Kidney (tissue), 14 donors: Measurements from ENCODE around the gene NEK7. TPM values are rescaled to one million over a fixed set of nuclear protein-coding genes. Genes with fewer than 3 reads are reported as not detected.
"Not testable (repeated sequence)": the region's sequence is repeated elsewhere in the genome, so short reads cannot be mapped to it uniquely, and the experiment has no call there.

ENCODE experiments used
- DNase-seq, 5 donors: peaks; one replicate each; pipeline ENCODE4 v3.0.0-alpha.2; 2013 to 2020
- FAIRE-seq: peaks from 2 replicates; lab custom pipeline; 2012; peaks lifted over from hg19 to GRCh38; lab: Jason Lieb, UNC
- H3K27ac ChIP-seq, 2 donors: one replicate each; pipeline ENCODE4 v1.7.0; 2013; ENCODE audit warnings: low read depth in 2 of 2, low read length in 2 of 2, inconsistent platforms in 1 of 2
- H3K27me3 ChIP-seq: one replicate; pipeline ENCODE4 v1.7.1; 2013; ENCODE audit warnings: low read length, inconsistent platforms; ENCODE audit not compliant: control insufficient read depth, insufficient read depth
- H3K36me3 ChIP-seq, 3 donors: one replicate each; pipeline versions ENCODE4 v1.7.0 to v1.7.1; 2013; ENCODE audit warnings: low read length in 3 of 3, control low read depth in 1 of 3, inconsistent platforms in 1 of 3; ENCODE audit not compliant: insufficient read depth in 3 of 3, control insufficient read depth in 2 of 3
- H3K4me1 ChIP-seq, 3 donors: one replicate each; pipeline versions ENCODE4 v1.7.0 to v1.7.1; 2013; ENCODE audit warnings: low read length in 3 of 3, inconsistent platforms in 1 of 3, low read depth in 1 of 3; ENCODE audit not compliant: control insufficient read depth in 2 of 3, insufficient read depth in 2 of 3
- H3K4me3 ChIP-seq, 3 donors: one replicate each; pipeline versions ENCODE4 v1.7.0 to v1.8.1; 2013; ENCODE audit warnings: low read length in 3 of 3, control low read depth in 1 of 3, inconsistent platforms in 1 of 3
- H3K9ac ChIP-seq, 3 donors: one replicate each; pipeline versions ENCODE4 v1.7.0 to v1.7.1; 2013; ENCODE audit warnings: low read length in 3 of 3, control low read depth in 1 of 3, inconsistent platforms in 1 of 3
- H3K9me3 ChIP-seq, 3 donors: one replicate each; pipeline versions ENCODE4 v1.7.0 to v1.7.1; 2013; ENCODE audit warnings: low read length in 3 of 3, control low read depth in 1 of 3, inconsistent platforms in 1 of 3; ENCODE audit not compliant: control insufficient read depth in 2 of 3, insufficient read depth in 1 of 3
- intact Hi-C: fragments of 100-400 bp; cut with DNase I; formaldehyde crosslinking; loops from one replicate; pipeline ENCODE4 v1.11.1; 2022
- polyA plus RNA-seq: library from polyadenylated mRNA; stranded (reverse); fragments of 350-450 nt; fragmentation: Illumina TruSeq; extraction: RNeasy Lipid Tissue Mini Kit (QIAGEN cat#74804); gene quantifications from one replicate; pipeline ENCODE4 v1.2.3, GENCODE V29; 2014; ENCODE audit warnings: low read depth, low replicate concordance; ENCODE audit not compliant: insufficient read depth
- total RNA-seq: library from RNA; stranded (reverse); fragmentation: NEBNext Ultra II Directional; extraction: Animal tissue kit (Norgen Biotek cat#: 25700); gene quantifications from one replicate; pipeline ENCODE4 v1.2.1, GENCODE V29; 2021
- TF ChIP-seq, protein P1 (sequence below): IDR thresholded peaks from 3 replicates; pipeline ENCODE4 v1.5.1; 2012; ENCODE audit warnings: mild to moderate bottlenecking, moderate library complexity, borderline replicate concordance; ENCODE audit not compliant: insufficient read depth; ENCODE audit errors: extremely low read depth
- donor health status: control.
- donor health status: control.
- donor health status: control.
- donor health status: control.
- donor health status: control.
- donor health status: DM: yes; HTN: yes; CAD: no.
- donor health status: Normal renal cell carcinoma (clear cell type).

Gene NEK7
- total and polyA plus RNA-seq, 2 donors from 2014 or later: 17.3 to 65.5 TPM

- intact Hi-C loops: no loop called here
- H3K27me3 ChIP-seq: no peaks in the 10 kb centered on the region
- H3K4me1 ChIP-seq: no peaks in the 10 kb centered on the region
- DNase-seq (no peak), FAIRE-seq (no peak)
- no peak overlapping the region for H3K4me3 ChIP-seq
- no peak overlapping the region for H3K27ac ChIP-seq
- no peaks in the 10 kb centered on the region for H3K36me3 ChIP-seq
- H3K9ac ChIP-seq: no peak overlapping the region
- H3K9me3 ChIP-seq: no peaks in the 10 kb centered on the region
- TF ChIP-seq, protein P1, sequence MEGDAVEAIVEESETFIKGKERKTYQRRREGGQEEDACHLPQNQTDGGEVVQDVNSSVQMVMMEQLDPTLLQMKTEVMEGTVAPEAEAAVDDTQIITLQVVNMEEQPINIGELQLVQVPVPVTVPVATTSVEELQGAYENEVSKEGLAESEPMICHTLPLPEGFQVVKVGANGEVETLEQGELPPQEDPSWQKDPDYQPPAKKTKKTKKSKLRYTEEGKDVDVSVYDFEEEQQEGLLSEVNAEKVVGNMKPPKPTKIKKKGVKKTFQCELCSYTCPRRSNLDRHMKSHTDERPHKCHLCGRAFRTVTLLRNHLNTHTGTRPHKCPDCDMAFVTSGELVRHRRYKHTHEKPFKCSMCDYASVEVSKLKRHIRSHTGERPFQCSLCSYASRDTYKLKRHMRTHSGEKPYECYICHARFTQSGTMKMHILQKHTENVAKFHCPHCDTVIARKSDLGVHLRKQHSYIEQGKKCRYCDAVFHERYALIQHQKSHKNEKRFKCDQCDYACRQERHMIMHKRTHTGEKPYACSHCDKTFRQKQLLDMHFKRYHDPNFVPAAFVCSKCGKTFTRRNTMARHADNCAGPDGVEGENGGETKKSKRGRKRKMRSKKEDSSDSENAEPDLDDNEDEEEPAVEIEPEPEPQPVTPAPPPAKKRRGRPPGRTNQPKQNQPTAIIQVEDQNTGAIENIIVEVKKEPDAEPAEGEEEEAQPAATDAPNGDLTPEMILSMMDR: no peak
Observed at GRCh38 chr1:198298640-198299039, 141.8 kb downstream of the NEK7 start.

- H3K36me3 ChIP-seq: no peaks in the 10 kb centered on the region
- H3K4me1 ChIP-seq: no peaks in the 10 kb centered on the region
- H3K4me3 ChIP-seq: no peak overlapping the region
- H3K27ac ChIP-seq: no peak overlapping the region
- FAIRE-seq (no peak), DNase-seq (no peak)
- no peaks in the 10 kb centered on the region for H3K9me3 ChIP-seq
- TF ChIP-seq, protein P1: no peak
- H3K27me3 ChIP-seq: no peaks in the 10 kb centered on the region
- intact Hi-C loops: no loop called here
- H3K9ac ChIP-seq: no peak overlapping the region
Observed at GRCh38 chr1:198300451-198300850, 143.7 kb downstream of the NEK7 start.

DNA sequence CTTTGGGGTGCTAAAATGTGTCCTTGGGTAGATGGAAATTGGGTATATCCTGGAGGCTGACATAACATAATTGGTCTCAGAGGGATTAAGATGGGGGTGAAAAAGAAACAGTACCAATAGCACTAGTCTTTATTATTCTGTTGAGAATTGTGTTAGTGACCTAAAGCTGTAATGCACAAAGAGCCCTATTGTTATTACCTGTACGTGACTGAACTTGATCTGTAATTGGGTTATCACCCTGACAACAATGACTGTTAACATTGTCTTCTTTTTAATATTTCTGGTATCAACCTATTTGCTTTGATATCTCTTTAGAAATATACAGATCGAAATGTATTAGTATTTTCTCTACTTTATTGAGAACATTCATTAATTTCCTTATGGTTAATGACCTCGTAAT is 147.6 kb downstream of the NEK7 start:
- DNase-seq (no peak), FAIRE-seq (no peak)
- Histone ChIP-seq H3K36me3 (no peaks in the 10 kb centered on the region), H3K27me3 (no peaks in the 10 kb centered on the region), H3K4me1 (no peaks in the 10 kb centered on the region), H3K4me3 (no peak overlapping the region), H3K9ac (no peak overlapping the region), H3K9me3 (no peaks in the 10 kb centered on the region), H3K27ac (no peak overlapping the region)
- TF ChIP-seq, protein P1: no peak
- intact Hi-C loops: no loop called here

- H3K27me3 ChIP-seq, H3K9me3 ChIP-seq, H3K4me3 ChIP-seq, H3K27ac ChIP-seq, H3K36me3 ChIP-seq, FAIRE-seq, DNase-seq, H3K4me1 ChIP-seq, H3K9ac ChIP-seq, intact Hi-C loops: not testable (repeated sequence)
Observed at GRCh38 chr1:198314817-198315216, 158.0 kb downstream of the NEK7 start.

DNA sequence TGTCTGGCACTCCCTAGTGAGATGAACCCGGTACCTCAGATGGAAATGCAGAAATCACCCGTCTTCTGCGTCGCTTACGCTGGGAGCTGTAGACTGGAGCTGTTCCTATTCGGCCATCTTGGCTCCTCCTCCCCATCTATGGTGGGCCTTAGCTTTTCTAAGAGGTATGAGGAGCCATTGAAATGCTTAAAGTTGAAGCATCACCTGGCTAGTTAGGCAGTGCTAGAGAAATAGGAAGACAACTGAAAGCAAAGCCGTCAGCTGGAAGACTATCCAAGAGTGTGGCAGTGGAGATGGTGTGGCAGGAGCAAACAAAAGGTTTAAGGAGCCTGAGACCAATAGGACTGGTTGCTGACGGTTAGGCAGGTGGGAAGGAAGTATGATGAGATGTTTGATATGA is 158.5 kb downstream of the NEK7 start:
- H3K4me3 ChIP-seq, H3K9ac ChIP-seq, H3K36me3 ChIP-seq, H3K9me3 ChIP-seq, H3K27me3 ChIP-seq, H3K27ac ChIP-seq, H3K4me1 ChIP-seq, DNase-seq, intact Hi-C loops, FAIRE-seq: not testable (repeated sequence)
